Anterior cingulate cortex (tissue), 58 donors: ENCODE data around the gene USP20.
"Not testable (repeated sequence)": the region's sequence is repeated elsewhere in the genome, so short reads cannot be mapped to it uniquely, and the experiment has no call there.

ENCODE experiments used
- DNase-seq, 58 donors: peaks; one replicate each; lab custom pipeline; 2025; lab: John Stamatoyannopoulos, UW

USP20 gene

DNA sequence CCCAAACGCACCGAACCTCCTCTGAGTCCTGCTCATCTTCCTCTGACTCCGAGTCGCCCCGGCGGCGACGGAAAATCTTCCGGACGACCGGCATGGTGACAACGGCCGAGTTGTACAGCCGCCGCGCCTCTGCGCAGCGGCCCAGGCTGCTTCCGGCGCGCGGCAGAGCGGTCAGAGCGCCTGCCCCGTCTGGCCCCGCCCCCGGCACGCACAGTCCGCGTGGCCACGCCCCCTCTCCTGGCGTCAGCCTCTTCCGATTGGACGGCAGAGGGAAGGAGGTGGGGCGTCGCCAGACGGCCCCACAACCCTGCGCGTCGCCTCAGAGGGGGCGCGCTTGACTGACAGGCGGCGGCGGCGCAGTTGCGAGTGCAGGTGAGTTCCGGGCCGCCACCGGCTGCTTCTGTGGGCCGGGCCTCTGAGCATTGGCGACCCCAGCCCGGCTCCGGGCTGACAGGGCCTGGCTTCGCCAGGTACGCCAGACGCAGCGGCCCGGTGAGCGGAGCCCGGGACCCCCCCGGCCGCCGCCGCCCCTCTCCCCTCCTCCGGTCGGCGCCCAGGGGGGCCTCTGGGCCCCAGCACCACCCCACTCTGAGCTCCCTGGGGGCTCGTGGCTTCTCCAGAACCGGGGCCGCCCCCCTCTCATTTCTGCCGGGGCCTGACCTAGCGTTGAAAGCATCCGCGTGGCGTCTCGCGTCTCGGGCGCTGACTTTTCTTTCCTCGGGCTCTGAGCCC is at the start of gene USP20, which contains the start of gene C9orf78:
TSS of gene USP20 (plus strand) at position 331 of the 732 bp plus-strand sequence. CDS start 17,098 bp downstream, outside the sequence.
TSS of gene C9orf78 (minus strand) at position 148 of the 732 bp plus-strand sequence. CDS start at position 94, 54 bp downstream.
- peak; percentile 41 to 96 (median 91) for DNase-seq

DNA sequence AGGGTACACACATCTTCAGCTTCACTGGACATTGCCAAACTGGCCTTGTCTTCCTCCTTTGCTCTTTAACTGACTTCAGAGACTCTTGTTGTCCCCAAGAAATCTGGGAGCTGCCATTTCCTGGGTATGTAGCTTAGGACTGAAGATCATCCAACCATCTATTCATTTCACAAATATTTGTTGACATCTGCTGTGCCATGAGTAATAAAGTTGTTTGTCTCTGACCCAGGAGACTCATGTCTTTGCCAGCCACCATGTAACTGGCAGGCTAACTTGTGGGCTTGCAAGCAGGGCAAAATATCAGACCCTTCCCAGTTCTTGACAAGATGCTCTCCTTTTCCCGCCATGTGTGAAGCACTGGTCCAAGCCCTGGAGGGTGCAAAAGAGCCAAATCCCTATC is 49.4 kb upstream of the USP20 start:
- DNase-seq = no peak

DNA sequence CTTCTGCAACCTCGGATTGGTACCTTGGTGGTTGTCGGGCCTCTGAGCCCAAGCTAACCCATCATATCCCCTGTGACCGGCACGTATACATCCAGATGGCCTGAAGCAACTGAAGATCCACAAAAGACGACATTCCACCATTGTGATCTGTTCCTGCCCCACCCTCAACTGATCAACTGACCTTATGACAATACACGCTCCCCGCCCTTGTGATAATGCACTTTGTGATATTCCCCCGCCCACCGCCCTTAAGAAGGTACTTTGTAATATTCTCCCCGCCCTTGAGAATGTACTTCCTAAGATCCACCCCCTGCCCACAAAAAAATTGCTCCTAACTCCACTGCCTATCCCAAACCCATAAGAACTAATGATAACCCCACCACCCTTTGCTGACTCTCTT is 48.8 kb upstream of the USP20 start:
- DNase-seq = no peak

DNA sequence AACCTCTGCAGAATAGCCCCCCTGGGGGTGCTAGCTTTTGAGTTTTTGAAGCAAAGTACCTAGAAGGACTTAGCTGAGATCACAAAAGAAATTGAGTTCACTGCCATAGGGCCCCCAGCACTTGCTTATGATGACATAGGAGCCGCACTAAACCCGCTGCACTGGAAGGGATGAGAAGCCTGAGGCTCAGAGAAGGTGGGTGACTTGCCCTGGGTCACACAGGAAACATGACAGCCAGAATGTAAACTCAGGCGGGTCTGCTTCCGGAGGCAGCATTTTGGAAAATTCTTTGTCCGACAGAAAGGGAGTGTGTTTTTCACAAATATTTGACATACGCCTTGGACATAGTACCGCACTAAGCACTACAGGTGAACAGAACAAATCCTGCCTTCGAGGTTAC is 40.7 kb upstream of the USP20 start:
- DNase-seq = no peak

DNA sequence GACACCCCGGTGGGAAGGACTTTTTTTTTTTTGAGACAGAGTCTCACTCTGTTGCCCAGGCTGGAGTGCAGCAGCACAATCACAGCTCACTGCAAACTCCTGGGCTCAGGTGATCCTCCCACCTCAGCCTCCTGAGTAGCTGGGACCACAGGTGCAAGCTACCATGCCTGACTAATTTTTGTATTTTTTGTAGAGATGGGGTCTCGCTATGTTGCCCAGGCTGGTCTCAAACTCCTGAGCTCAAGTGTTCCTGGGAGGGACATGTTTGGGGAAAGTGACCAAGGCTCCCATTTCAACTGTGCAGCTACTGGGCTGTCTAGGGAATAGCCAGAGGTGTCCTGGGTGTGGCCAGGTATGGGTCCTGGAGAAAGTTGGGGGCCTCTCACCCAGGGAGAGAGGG is 39.2 kb upstream of the USP20 start:
- not testable (repeated sequence) for DNase-seq

DNA sequence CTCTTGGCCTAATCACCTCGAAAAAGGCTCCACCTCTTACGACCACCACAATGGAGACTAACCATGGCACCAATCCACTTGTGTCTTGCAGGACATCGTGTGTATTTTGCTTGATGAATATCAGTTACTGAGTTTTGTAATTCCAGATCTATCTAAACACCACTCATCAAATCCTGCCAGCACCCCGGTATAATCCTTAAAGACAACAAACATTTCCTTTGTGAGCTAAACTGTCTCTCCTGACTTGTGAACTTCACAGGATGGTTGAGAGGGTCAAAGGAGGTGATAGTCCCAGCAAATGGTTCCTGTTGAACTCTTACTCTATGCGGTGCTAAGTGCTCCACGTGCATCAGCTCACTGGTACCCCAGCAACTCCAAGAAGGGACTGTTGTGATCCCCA is 36.3 kb upstream of the USP20 start:
- no peak for DNase-seq

DNA sequence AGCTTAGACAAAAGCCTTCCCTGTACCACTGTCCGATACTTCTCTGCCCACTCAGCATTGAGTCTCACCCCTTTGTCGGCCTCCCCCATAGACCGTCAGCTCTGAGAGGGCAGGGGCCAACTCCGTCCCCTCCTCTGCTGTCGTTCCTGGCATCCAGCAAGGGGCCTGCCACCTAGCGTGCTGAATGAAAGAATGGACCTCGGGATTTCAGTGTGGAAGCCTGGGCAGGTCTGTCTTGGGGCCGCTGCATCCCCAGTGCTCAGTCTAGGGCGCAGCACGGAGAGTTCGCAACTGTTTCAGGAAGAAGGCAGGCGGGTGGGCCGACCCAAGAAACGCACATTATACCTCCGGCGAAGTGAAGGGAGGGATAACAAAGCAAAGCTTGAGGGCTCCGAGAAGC is 33.8 kb upstream of the USP20 start:
- DNase-seq = no peak

DNA sequence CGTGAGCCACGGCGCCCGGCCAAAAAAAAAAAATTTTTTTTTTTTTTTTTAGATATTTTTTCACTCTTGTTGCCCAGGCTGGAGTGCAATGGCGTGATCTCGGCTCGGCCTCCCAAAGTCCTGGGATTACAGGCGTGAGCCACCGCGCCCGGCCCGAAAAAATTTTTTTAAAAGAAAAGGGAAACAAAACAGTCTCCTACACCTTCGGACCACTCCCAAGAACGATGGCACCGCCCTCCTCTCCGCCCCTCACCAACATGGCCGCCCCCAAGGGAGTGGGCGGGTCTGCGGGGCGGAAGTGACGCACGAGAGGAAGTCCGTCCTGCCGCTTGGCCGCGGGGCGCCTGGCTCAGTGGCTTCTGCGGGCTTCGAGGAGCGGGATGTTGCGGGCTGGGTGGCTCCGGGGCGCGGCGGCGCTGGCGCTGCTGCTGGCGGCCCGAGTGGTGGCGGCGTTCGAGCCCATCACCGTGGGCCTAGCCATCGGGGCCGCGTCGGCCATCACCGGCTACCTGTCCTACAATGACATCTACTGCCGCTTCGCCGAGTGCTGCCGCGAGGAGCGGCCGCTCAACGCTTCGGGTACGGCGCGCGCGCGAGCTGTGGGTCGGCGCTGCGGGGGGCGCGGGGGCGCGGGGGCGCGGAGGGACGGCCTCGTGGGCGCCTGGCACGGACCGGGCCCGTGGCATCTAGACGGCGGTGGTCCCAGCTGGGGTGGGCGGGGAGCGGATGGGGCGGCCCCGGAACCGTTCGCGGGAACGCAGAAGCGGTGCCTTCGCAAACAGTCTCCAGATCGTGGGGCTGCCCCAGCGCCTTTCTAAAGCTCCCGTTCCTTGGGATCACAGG is 32.2 kb upstream of the USP20 start, which contains the start of gene TOR1B:
TSS of gene TOR1B (plus strand) at position 352 of the 843 bp plus-strand sequence. CDS start at position 381, 29 bp downstream.
- peak; percentile 42 to 95 (median 87) for DNase-seq

DNA sequence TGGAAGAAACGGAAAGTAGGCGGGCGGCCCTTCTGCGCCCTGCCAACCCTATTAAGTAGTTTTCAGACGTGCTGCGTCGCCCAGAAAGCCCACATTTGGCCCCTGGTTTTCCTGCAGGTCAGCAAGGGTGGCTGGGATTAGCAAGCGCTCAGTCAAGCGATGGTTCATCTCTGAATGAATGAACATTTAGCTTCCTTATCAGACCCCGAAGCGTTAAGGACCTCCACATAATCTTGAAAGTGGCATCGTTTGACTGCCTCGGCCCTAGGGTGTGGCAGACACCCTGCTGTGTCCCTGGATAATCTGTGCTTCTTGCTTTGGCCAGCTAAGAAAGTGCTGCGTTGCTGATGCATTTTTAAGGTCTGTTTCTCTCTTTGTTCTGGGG is 31.6 kb upstream of the USP20 start:
- peak in 2 of 58 donors; percentile 2 to 42 for DNase-seq

DNA sequence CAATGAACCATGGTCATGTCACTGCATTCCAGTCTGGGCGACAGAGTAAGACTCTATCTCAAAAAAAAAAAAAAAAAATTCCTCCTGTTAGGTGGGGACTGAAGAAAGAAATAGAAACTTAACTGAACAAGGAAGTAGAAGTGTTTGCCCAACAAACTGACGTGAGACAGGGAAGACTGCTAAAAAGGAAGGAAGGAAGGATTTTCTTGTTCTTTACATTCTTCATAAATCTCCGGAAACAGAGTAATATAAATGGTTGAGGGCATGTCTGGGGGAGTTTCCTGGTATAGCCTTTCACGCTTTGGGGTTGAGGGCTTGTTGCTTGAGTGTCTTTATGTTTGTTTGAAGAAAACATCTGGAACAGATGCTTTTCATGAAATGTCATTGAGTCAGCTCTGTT is 29.2 kb upstream of the USP20 start:
- DNase-seq = no peak

DNA sequence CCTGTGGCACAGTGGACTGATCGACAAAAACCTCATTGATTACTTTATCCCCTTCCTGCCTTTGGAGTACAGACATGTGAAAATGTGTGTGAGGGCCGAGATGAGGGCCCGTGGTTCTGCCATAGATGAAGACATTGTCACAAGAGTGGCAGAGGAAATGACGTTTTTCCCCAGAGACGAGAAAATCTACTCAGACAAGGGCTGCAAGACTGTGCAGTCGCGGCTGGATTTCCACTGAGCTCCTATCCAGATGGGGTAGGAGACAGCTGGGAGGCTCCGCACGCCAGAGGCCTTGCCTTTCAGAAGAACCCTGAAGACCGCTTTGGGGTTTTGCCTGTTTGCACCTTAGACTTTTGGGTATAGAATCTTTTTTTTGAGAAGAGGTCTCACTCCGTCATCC is 25.9 kb upstream of the USP20 start:
- DNase-seq = no peak

DNA sequence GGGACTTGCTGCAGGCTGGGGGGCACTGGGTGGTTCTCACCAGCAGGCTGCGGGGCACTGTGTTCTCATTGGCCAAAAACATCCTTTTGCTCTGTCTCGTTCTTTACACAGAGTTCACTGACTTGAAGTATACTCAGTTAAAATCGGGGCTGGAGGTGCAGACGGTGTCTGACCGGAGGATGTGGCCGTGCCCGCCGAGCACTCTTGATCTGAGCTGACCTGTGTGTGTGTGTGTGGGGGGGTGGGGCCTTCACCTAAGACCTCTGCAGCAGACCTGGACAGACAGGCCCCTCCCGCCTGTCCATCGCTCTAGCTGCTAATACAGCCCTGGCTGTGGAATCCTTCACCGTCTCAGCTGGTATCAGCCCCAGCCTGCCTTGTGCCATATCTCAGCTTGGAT is 25.1 kb upstream of the USP20 start:
- DNase-seq = no peak

DNA sequence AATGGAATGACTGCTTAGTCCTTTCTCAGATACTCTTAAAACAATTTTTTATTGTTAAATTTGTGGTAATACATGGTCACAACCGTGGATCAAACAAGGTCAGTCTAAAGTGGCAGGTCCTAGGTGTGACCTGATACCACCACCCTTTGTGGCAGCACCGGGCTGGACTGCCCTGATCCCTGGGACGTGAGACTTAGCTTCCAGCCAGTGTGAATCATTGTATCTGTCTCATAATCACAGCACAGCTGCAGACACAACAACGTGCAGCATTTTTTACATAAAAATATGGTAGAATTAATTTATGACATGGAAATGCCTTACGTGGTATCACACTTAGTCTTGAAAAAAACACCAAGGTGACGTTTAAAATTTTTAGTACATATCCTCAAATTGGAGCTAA is 24.5 kb upstream of the USP20 start:
- no peak for DNase-seq

DNA sequence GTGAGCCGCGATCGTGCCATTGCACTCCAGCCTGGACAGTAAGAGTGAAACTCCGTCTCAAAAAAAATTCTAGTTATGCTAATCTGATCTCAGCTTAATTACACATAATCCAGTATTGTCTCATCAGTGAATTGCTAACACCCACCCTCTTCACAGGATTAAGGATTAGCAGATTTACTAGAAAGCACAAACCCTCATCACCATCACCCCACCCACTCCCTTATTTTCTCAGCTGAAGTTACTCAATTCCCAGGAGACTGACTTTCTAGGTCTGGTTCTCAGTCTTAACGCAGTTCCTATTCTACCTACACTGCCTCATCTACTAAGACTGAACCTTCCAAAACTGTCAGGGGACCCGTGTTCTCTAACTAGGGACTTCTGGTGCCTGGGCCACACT is 23.3 kb upstream of the USP20 start:
- no peak for DNase-seq

DNA sequence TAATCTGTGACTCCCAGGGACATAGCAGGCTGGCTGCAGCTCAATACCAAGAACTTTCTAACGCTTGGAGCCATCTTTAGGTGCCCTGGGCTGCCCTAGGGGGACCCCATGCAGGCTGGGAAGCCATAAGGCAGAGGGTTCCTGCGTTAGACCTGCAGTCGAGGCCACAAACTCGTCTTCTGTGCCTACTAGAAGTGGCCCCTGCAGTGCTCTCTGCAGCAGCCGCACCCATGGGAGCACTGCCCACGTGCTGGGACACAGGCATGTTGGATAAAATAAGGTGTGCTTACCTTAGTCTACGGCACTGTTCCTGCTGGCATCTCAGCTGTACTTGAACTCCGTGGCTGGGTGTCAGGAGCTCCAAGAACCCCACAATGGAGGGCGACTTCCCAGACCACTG is 22.9 kb upstream of the USP20 start:
- DNase-seq = no peak

DNA sequence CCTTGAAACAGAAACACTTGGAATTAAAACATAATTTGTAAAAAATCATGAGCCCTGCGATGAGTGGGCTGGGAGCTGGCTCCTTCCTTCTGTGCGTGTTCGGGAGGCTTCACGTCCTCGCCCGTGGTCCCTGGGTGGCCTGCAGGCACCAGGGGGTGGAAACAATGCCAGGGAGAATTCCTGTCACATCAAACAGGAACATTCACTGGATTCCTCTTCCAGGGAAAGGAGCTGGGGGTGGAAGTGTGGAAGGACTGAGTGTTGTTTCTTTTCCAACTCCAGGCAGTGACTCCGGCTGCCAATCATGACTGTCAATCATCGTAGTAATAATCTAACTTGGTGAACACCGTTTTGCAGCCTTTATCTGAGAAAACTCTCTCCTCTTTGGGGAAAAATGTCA is 21.6 kb upstream of the USP20 start:
- no peak for DNase-seq

DNA sequence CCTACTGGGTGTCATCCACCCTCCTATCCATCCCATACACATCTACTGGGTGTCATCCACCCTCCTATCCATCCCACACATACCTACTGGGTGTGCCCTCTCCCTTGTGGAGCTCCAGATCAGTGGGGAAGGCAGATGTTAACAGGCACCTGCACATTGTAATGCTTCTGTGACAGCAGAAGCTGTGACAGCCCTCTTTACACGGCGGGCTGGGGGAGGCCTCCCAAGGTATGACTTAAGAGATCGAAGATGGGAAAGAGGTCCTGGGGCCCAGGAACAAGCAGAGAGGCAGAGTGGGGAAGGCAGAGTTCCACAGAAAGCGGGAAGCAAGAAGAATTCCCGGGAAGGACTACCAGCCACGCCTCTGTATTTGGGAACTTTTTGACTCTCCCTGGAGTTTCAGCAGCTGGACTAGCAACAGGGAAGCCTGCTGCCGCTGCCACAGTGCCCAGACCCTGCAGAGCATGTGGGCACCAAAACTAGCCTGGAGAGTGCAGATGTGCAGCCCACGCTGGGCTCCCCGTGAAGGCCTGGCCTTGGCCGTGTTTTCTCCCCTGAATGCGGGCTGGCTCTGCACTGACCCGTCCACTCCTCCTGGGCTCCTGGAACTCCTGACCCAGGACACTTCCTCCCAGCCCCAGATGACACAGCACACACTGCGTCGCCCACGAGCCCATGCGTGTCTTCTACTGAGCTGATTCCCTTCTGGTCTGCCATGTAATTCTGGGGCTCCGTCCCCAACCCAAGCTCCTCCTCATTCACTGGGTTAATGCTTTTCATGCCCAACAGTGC is 20.6 kb upstream of the USP20 start:
- no peak for DNase-seq

DNA sequence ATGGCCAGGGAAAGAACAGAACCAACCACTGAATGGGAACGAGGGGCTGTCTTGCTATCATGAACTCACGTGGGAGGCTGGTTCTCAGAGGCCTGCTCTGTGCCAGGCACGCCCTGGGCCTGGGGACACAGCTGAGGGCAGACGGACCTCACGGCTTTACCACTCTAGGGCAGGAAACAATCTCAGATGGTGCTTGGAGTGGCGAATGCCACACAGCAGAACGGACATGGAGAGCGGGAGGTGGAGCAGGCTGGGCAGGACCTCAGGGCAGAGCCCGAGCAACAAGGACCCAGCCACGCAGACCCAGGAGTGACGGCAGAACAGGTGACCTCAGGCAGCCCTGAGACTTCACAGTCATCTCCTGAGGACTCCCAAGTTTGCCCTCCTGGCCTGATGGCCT is 20.0 kb upstream of the USP20 start:
- DNase-seq = no peak

DNA sequence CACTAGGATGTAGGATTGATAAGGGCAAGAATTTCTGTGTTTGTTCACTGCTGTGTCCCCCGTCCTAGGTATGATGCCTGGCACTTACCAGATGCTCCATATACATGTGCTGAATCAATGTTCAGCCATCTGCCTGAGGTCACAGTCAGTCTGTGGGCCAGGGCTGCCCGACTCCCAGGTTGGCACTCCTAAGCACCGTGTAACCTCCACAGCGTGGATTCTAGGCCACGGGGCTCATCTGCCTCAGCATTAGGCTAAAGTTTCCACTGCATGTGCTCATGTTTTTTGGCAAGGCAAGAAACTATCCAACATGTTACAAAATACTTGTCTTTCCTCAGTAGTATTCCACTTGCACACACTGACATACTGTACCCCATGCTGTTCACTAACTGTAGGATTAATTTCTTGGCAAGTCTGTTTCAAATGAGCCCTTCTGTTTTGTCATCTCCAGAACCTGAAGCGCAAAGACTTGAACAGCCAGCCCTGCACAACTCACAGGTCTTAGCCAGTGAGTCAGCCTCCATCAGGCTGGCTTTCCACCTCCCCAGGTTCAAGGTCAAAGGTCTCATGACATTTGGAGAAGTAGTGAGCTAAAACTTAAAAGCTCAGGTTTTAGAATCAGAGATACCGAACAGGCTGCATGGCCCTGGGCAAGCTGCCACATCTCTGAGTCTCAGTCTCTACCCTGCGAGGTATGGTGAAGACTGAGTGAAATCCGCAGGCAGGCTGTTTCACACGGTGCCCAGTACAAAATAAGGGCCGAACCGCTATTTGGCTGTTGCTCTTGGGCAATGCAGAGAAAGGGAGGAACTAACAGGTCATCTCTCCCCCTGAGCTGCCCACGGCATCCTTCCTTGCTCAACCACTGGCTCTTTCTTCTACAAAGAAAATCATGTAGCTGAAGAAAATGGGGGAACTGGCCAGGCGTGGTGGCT is 18.5 kb upstream of the USP20 start:
- DNase-seq = no peak
